Astrocyte (in vitro differentiated cells and primary cell): ENCODE data around the gene HSP90AA1. TPM values are rescaled to one million over a fixed set of nuclear protein-coding genes. Genes with fewer than 3 reads are reported as not detected.

Experiments
- DNase-seq: peaks from one replicate; pipeline ENCODE4 v3.0.0-alpha.2; 2010; ENCODE audit warnings: low read depth
- FAIRE-seq: peaks from 2 replicates; lab custom pipeline; 2011; peaks lifted over from hg19 to GRCh38; lab: Jason Lieb, UNC
- H2AFZ ChIP-seq: 2 replicates; pipeline ENCODE4 v1.6.0; 2012; ENCODE audit warnings: low read depth, low read length, inconsistent platforms
- H3K27ac ChIP-seq: 2 replicates; pipeline ENCODE4 v1.5.1; 2011; ENCODE audit warnings: low read depth, low read length, inconsistent platforms
- H3K27me3 ChIP-seq: 2 replicates; pipeline ENCODE4 v1.6.0; 2011; ENCODE audit warnings: low read length, inconsistent platforms; ENCODE audit not compliant: insufficient read depth
- H3K36me3 ChIP-seq: 2 replicates; pipeline ENCODE4 v1.5.1; 2011; ENCODE audit warnings: low read length, inconsistent platforms; ENCODE audit not compliant: insufficient read depth
- H3K4me1 ChIP-seq: 2 replicates; pipeline ENCODE4 v1.5.1; 2011; ENCODE audit warnings: low read length, inconsistent platforms; ENCODE audit not compliant: insufficient read depth
- H3K4me2 ChIP-seq: 2 replicates; pipeline ENCODE4 v1.6.0; 2012; ENCODE audit warnings: low read length, inconsistent platforms
- H3K4me3 ChIP-seq: 2 replicates; pipeline ENCODE4 v1.5.1; 2011; ENCODE audit warnings: low read depth, mild to moderate bottlenecking, low read length, inconsistent platforms; ENCODE audit not compliant: insufficient read depth
- H3K79me2 ChIP-seq: 2 replicates; pipeline ENCODE4 v1.6.0; 2012; ENCODE audit warnings: mild to moderate bottlenecking, low read length, inconsistent platforms; ENCODE audit not compliant: insufficient read depth
- H3K9ac ChIP-seq: 2 replicates; pipeline ENCODE4 v1.6.0; 2012; ENCODE audit warnings: mild to moderate bottlenecking, low read length, inconsistent platforms
- H3K9me3 ChIP-seq: 2 replicates; pipeline ENCODE4 v1.5.1; 2012; ENCODE audit warnings: low read depth, mild to moderate bottlenecking, low read length, inconsistent platforms; ENCODE audit not compliant: insufficient read depth
- H4K20me1 ChIP-seq: 2 replicates; pipeline ENCODE4 v1.6.0; 2012; ENCODE audit warnings: low read length, inconsistent platforms; ENCODE audit not compliant: insufficient read depth
- H3K27ac Mint-ChIP-seq: one replicate; pipeline ENCODE4 v1.8.0; 2021; ENCODE audit warnings: mild to moderate bottlenecking, mixed read lengths; ENCODE audit not compliant: unreplicated experiment
- H3K27me3 Mint-ChIP-seq: one replicate; pipeline ENCODE4 v1.8.0; 2021; ENCODE audit warnings: low read depth, mixed read lengths; ENCODE audit not compliant: unreplicated experiment
- H3K36me3 Mint-ChIP-seq: one replicate; pipeline ENCODE4 v1.8.0; 2021; ENCODE audit warnings: low read depth, mixed read lengths; ENCODE audit not compliant: unreplicated experiment
- H3K4me1 Mint-ChIP-seq: one replicate; pipeline ENCODE4 v1.8.0; 2021; ENCODE audit warnings: low read depth, mixed read lengths; ENCODE audit not compliant: unreplicated experiment
- H3K4me3 Mint-ChIP-seq: one replicate; pipeline ENCODE4 v1.8.0; 2021; ENCODE audit warnings: mild to moderate bottlenecking, moderate library complexity, mixed read lengths; ENCODE audit not compliant: unreplicated experiment
- H3K9me3 Mint-ChIP-seq: one replicate; pipeline ENCODE4 v1.8.0; 2021; ENCODE audit warnings: mild to moderate bottlenecking, mixed read lengths; ENCODE audit not compliant: unreplicated experiment
- CTCF ChIP-seq: IDR thresholded peaks from 2 replicates; pipeline ENCODE4 v1.5.1; 2011; ENCODE audit warnings: low read depth, mild to moderate bottlenecking, inconsistent platforms, low read length, moderate library complexity; ENCODE audit not compliant: insufficient read depth
- EZH2 ChIP-seq: IDR thresholded peaks from 2 replicates; pipeline ENCODE4 v1.6.1; 2012; ENCODE audit warnings: mild to moderate bottlenecking, low read length, inconsistent platforms; ENCODE audit not compliant: insufficient read depth
- total RNA-seq: library from RNA; stranded (reverse); gene quantifications from 2 replicates; pipeline ENCODE4 v1.2.1, GENCODE V29; 2021

Gene HSP90AA1
- total RNA-seq, 1 donor from 2014 or later = 428 TPM

GRCh38 chr14:102046337-102047278, 40.2 kb downstream of the HSP90AA1 start:
- TF ChIP-seq CTCF (no peak), EZH2 (no peak)
- H3K79me2 ChIP-seq = peaks cover 15% of the 10 kb centered on the region
- DNase-seq = no peak
- no peak overlapping the region for H3K4me3 Mint-ChIP-seq
- no peaks in the 10 kb centered on the region for H3K27me3 ChIP-seq
- peaks cover 75% of the 10 kb centered on the region for H4K20me1 ChIP-seq
- no peak overlapping the region for H3K4me2 ChIP-seq
- no peak overlapping the region for H3K9ac ChIP-seq
- peaks cover 67% of the 10 kb centered on the region for H3K36me3 ChIP-seq
- no peaks in the 10 kb centered on the region for H3K9me3 ChIP-seq
- no peaks in the 10 kb centered on the region for H3K4me1 Mint-ChIP-seq
- no peak overlapping the region for H3K27ac ChIP-seq
- no peak overlapping the region for H3K27ac Mint-ChIP-seq
- peaks cover 3% of the 10 kb centered on the region for H3K4me1 ChIP-seq
- H3K9me3 Mint-ChIP-seq = no peaks in the 10 kb centered on the region
- H3K27me3 Mint-ChIP-seq = no peaks in the 10 kb centered on the region
- FAIRE-seq = no peak
- H3K36me3 Mint-ChIP-seq = peaks cover 16% of the 10 kb centered on the region
- H2AFZ ChIP-seq = no peak overlapping the region
- H3K4me3 ChIP-seq = no peak overlapping the region

- H3K27ac ChIP-seq = no peak overlapping the region
- DNase-seq = no peak
- Mint-ChIP-seq H3K4me1 (no peaks in the 10 kb centered on the region), H3K27me3 (no peaks in the 10 kb centered on the region), H3K4me3 (no peak overlapping the region), H3K36me3 (peaks cover 9% of the 10 kb centered on the region), H3K27ac (no peak overlapping the region), H3K9me3 (no peaks in the 10 kb centered on the region)
- H3K27me3 ChIP-seq = no peaks in the 10 kb centered on the region
- peaks cover under 1% of the 10 kb centered on the region for H3K4me1 ChIP-seq
- FAIRE-seq = no peak
- no peaks in the 10 kb centered on the region for H3K9me3 ChIP-seq
- no peak overlapping the region for H2AFZ ChIP-seq
- no peak overlapping the region for H3K9ac ChIP-seq
- peaks cover 15% of the 10 kb centered on the region for H3K79me2 ChIP-seq
- H3K4me2 ChIP-seq = no peak overlapping the region
- peaks cover 73% of the 10 kb centered on the region for H4K20me1 ChIP-seq
- no peak for TF ChIP-seq EZH2
- no peak for TF ChIP-seq CTCF
- H3K36me3 ChIP-seq = peaks cover 69% of the 10 kb centered on the region
- no peak overlapping the region for H3K4me3 ChIP-seq
Measured at GRCh38 chr14:102044566-102044965, 42.3 kb downstream of the HSP90AA1 start.
